Left renal cortex interstitium (tissue), 4 donors: ENCODE measurements around the gene MYO1E. TPM values are rescaled to one million over a fixed set of nuclear protein-coding genes. Genes with fewer than 3 reads are reported as not detected.

ENCODE experiments used
- DNase-seq, 4 donors: peaks; one replicate each; pipeline ENCODE4 v3.0.0-alpha.2; 2013; ENCODE audit warnings: low read depth in 4 of 4, low spot score in 2 of 4, missing footprints in 1 of 4
- polyA plus RNA-seq, 4 donors: library from polyadenylated mRNA; unstranded; fragments of 120-200 nt; gene quantifications; one replicate each; pipeline ENCODE4 v1.2.1, GENCODE V29; 2013; ENCODE audit not compliant: insufficient read length in 4 of 4

The MYO1E gene
- polyA plus RNA-seq, 4 donors, result 138 to 174 (median 146) TPM

- DNase-seq, result peak in 1 of 4 donors; percentile 15
These were observed 266.8 kb downstream of the MYO1E start for GRCh38 chr15:59105854-59106253.

DNA sequence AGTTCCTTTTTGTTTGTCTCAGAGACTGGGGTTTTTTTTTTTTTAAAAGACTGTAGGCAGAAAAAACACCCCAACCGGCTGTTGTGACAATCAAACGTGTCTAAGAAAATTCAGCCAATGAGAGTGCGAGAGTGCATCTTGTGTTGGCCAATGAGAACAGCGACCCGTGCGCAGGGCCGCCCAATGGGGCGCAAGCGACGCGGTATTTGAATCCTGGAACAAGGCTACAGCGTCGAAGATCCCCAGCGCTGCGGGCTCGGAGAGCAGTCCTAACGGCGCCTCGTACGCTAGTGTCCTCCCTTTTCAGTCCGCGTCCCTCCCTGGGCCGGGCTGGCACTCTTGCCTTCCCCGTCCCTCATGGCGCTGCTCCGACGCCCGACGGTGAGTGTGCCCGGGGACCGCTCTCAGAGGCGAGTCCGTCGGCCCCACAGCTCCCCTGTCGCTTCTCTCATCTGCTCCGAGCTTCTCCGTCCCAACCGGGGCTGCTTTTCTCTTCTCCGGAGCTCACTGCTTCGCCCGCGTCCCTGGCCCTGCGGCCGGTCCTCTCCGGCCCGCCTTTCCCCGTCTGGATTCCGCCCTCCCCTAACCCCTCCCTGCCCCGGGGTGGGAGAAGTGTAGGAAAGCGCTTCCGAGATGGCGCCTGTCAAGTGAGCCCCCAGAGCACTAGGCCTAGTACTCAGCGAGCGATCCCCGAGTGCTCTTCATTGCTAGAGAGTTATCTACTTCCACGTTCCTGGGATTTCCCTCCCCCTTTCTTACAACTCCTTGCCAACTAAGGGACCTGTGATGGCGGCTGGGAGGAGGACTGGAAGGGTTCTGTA is 267.5 kb downstream of the MYO1E start, which contains the start of gene CCNB2:
TSS of gene CCNB2 (plus strand) at position 235 of the 821 bp plus-strand sequence. CDS start at position 358, 123 bp downstream.
- DNase-seq, result peak; percentile 41 to 92 (median 82)

GRCh38 chr15:59104602-59104911 is 268.1 kb downstream of the MYO1E start:
- DNase-seq, result peak in 1 of 4 donors; percentile 86

GRCh38 chr15:59099162-59099685 is 273.4 kb downstream of the MYO1E start:
- DNase-seq, result no peak

DNA sequence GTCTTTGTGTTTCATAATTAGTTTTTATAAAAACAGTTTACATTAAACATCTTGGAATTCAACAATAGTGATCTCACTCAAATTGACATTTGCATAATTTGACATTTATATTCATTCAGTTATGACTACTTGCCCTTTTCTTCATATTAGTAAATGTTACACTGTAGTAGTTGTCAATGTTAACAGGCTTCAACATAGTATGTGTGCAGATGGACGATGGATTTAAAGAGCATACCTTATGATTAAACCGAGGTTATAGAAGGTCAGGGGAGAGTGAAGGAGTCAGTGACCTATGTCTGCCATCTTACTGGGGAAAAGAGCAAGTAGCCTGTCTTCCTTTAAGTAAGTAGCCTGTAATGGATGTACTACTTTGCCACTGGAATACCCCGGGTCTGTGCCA is 276.2 kb downstream of the MYO1E start:
- no peak for DNase-seq

GRCh38 chr15:59094077-59094476 is 278.6 kb downstream of the MYO1E start:
- DNase-seq, result no peak

DNA sequence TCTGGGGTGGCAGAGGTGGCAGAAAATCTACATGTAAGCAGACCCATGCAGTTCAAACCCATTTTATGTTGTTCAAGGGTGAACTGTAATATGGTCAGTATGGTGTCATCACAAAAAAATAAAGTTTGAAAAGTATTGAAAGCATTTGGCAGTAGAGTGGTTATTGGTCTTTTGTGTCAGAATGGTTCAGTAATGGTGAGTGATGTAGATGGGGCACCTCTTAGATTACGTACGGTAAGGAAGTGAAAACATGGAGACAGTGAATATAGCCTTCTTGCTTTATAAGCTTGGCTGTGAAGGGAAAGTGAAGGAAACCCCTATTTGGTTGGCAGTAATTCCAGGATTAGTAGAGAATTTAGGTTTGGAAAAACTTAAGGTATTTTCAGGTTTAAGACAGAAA is 284.9 kb downstream of the MYO1E start:
- DNase-seq, result no peak

Other genes starting within 250 kb of the MYO1E start
- gene LDHAL6B, start 166.0 kb downstream of the MYO1E start, polyA plus RNA-seq, result under 1 TPM in 3 of 4 donors, not detected in 1; 0.08 to 0.52 (median 0.33) TPM
- 10 to 100 TPM; 18.5 to 29.4 (median 18.8) TPM for gene FAM81A, start 65.3 kb upstream of the MYO1E start, polyA plus RNA-seq
- 1 to 10 TPM in 1 of 4 donors, under 1 TPM in 3; 0.21 to 1.4 (median 0.59) TPM for gene GCNT3, start 238.9 kb upstream of the MYO1E start, polyA plus RNA-seq